GM23338 (cell line): ENCODE results near the gene EHD1. TPM values are rescaled to one million over a fixed set of nuclear protein-coding genes. Genes with fewer than 3 reads are reported as not detected.

Source experiments
- ATAC-seq: fragments of 200-7000 bp; cut with Tn5 transposase; 3 replicates; pipeline ENCODE4 v1.9.1; 2020
- DNase-seq: peaks from one replicate; pipeline ENCODE4 v3.0.0-alpha.2; 2015; ENCODE audit warnings: low spot score
- H2AFZ ChIP-seq: fragments of 200-600 bp; sonication (generic); 2 replicates; pipeline ENCODE4 v1.8.0; 2016; ENCODE audit warnings: antibody characterized with exemption, mild to moderate bottlenecking, moderate library complexity
- H3F3A ChIP-seq: fragments of 200-600 bp; sonication (generic); replicated peaks from 2 replicates; pipeline ENCODE4 v1.8.0; 2017; ENCODE audit warnings: antibody characterized with exemption, mixed run types, low read depth
- H3K27ac ChIP-seq: fragments of 200-600 bp; sonication (generic); 2 replicates; pipeline ENCODE4 v1.6.1; 2016; ENCODE audit warnings: low read depth
- H3K27me3 ChIP-seq: fragments of 200-600 bp; sonication (generic); 2 replicates; pipeline ENCODE4 v1.8.0; 2016; ENCODE audit warnings: mild to moderate bottlenecking, mixed run types, moderate library complexity; ENCODE audit not compliant: insufficient read depth
- H3K36me3 ChIP-seq: fragments of 200-600 bp; sonication (generic); 2 replicates; pipeline ENCODE4 v1.8.0; 2016; ENCODE audit warnings: mild to moderate bottlenecking; ENCODE audit not compliant: insufficient read depth
- H3K4me1 ChIP-seq: fragments of 200-600 bp; sonication (generic); 2 replicates; pipeline ENCODE4 v1.8.0; 2016; ENCODE audit warnings: mild to moderate bottlenecking, moderate library complexity; ENCODE audit not compliant: insufficient read depth
- H3K4me2 ChIP-seq: fragments of 200-600 bp; sonication (generic); 2 replicates; pipeline ENCODE4 v1.7.1; 2017; ENCODE audit warnings: mixed run types
- H3K4me3 ChIP-seq: fragments of 200-600 bp; sonication (generic); 2 replicates; pipeline ENCODE4 v1.6.1; 2016; ENCODE audit warnings: mixed run types
- H3K79me2 ChIP-seq: fragments of 200-600 bp; sonication (generic); replicated peaks from 2 replicates; pipeline ENCODE4 v1.8.0; 2017; ENCODE audit warnings: mild to moderate bottlenecking; ENCODE audit not compliant: insufficient read depth
- H3K9me2 ChIP-seq: fragments of 200-600 bp; sonication (generic); 2 replicates; pipeline ENCODE4 v1.8.0; 2017; ENCODE audit not compliant: insufficient read depth
- H4K20me1 ChIP-seq: fragments of 200-600 bp; sonication (generic); replicated peaks from 2 replicates; pipeline ENCODE4 v1.8.0; 2017; ENCODE audit warnings: mild to moderate bottlenecking; ENCODE audit not compliant: insufficient read depth
- H3K27ac Mint-ChIP-seq: 2 replicates; pipeline ENCODE4 v1.8.0; 2020; ENCODE audit warnings: inconsistent platforms, mild to moderate bottlenecking, moderate library complexity, mixed read lengths
- H3K27me3 Mint-ChIP-seq: 3 replicates; pipeline ENCODE4 v1.8.0; 2022; ENCODE audit warnings: low read depth, mild to moderate bottlenecking, moderate library complexity, mixed read lengths, inconsistent platforms; ENCODE audit not compliant: insufficient read depth, poor library complexity
- H3K36me3 Mint-ChIP-seq: 3 replicates; pipeline ENCODE4 v1.8.0; 2021; ENCODE audit warnings: low read depth, mild to moderate bottlenecking, inconsistent platforms, moderate library complexity, mixed read lengths
- H3K4me1 Mint-ChIP-seq: 3 replicates; pipeline ENCODE4 v1.8.0; 2020; ENCODE audit warnings: mild to moderate bottlenecking, inconsistent platforms, mixed read lengths
- H3K4me3 Mint-ChIP-seq: 3 replicates; pipeline ENCODE4 v1.8.0; 2021; ENCODE audit warnings: moderate library complexity, mild to moderate bottlenecking, inconsistent platforms, mixed read lengths
- H3K9me3 Mint-ChIP-seq: 3 replicates; pipeline ENCODE4 v1.8.0; 2020; ENCODE audit warnings: moderate library complexity, mild to moderate bottlenecking, inconsistent platforms, mixed read lengths
- CREB1 ChIP-seq: fragments of 250-450 bp; sonication (Bioruptor Pico); IDR thresholded peaks from 2 replicates; pipeline ENCODE4 v1.5.0; 2020; ENCODE audit warnings: low read depth, mild to moderate bottlenecking, moderate library complexity
- EZH2 ChIP-seq: fragments of 200-600 bp; sonication (generic); IDR thresholded peaks from one replicate; pipeline ENCODE4 v1.8.0; 2017; ENCODE audit warnings: antibody characterized with exemption, mild to moderate bottlenecking, low read depth; ENCODE audit not compliant: unreplicated experiment
- EZH2phosphoT487 ChIP-seq: fragments of 200-600 bp; sonication (generic); IDR thresholded peaks from one replicate; pipeline ENCODE4 v1.8.1; 2018; ENCODE audit warnings: antibody characterized with exemption; ENCODE audit not compliant: unreplicated experiment
- JUNB ChIP-seq: IDR thresholded peaks from one replicate; pipeline ENCODE4 v1.6.1; 2016; ENCODE audit warnings: antibody characterized with exemption; ENCODE audit not compliant: unreplicated experiment
- POLR2AphosphoS5 ChIP-seq: IDR thresholded peaks from 2 replicates; pipeline ENCODE4 v1.6.1; 2016; ENCODE audit warnings: antibody characterized with exemption, low read depth
- STAT1 ChIP-seq: IDR thresholded peaks from one replicate; pipeline ENCODE4 v1.6.1; 2016; ENCODE audit warnings: antibody characterized with exemption; ENCODE audit not compliant: unreplicated experiment
- ZNF114 ChIP-seq: fragments of 250-450 bp; sonication (Bioruptor Pico); IDR thresholded peaks from 2 replicates; pipeline ENCODE4 v1.5.0; 2020; ENCODE audit warnings: mild to moderate bottlenecking, moderate library complexity
- ZNF331 ChIP-seq: fragments of 250-450 bp; sonication (Bioruptor Pico); IDR thresholded peaks from 2 replicates; pipeline ENCODE4 v1.5.0; 2020; ENCODE audit warnings: low read depth, mild to moderate bottlenecking, moderate library complexity
- polyA plus RNA-seq: library from polyadenylated mRNA; unstranded; fragments of >200 nt; fragmentation: Nextera tagmentation; extraction: Ambion mirVana; gene quantifications from 2 replicates; pipeline ENCODE4 v1.2.1, GENCODE V29; 2016
- total RNA-seq: library from RNA; depleted of rRNA; stranded (reverse); fragments of >200 nt; shearing (Covaris generic); gene quantifications from 2 replicates; pipeline ENCODE4 v1.2.3, GENCODE V29; 2014
- TF ChIP-seq, protein P1 (sequence below): fragments of 250-450 bp; sonication (Bioruptor Pico); IDR thresholded peaks from 2 replicates; pipeline ENCODE4 v1.5.0; 2020; ENCODE audit warnings: mild to moderate bottlenecking, moderate library complexity
- TF ChIP-seq, protein P2 (sequence below): IDR thresholded peaks from one replicate; pipeline ENCODE4 v1.6.1; 2018; ENCODE audit warnings: antibody characterized with exemption; ENCODE audit not compliant: unreplicated experiment
- TF ChIP-seq, protein P3 (sequence below): IDR thresholded peaks from 2 replicates; pipeline ENCODE4 v1.6.1; 2016; ENCODE audit warnings: antibody characterized with exemption

EHD1 gene
- total and polyA plus RNA-seq, 2 experiments from 2014 or later: 16.7 to 69.7 TPM

GRCh38 chr11:64872790-64873488 is 5.5 kb downstream of the EHD1 start:
- no peaks in the 10 kb centered on the region for H3F3A ChIP-seq
- no peaks in the 10 kb centered on the region for H3K9me2 ChIP-seq
- H3K36me3 ChIP-seq: no peaks in the 10 kb centered on the region
- H3K27me3 ChIP-seq: peaks cover 5% of the 10 kb centered on the region; the same call in 1 of the 2 replicates
- ATAC-seq (no peak), DNase-seq (no peak)
- Mint-ChIP-seq H3K9me3 (no peaks in the 10 kb centered on the region), H3K4me3 (no peak overlapping the region), H3K27me3 (peaks cover 8% of the 10 kb centered on the region), H3K4me1 (peaks cover 18% of the 10 kb centered on the region), H3K36me3 (peaks cover 6% of the 10 kb centered on the region; the same call in 2 of the 3 replicates), H3K27ac (no peak overlapping the region)
- H3K4me2 ChIP-seq: no peak overlapping the region
- peaks cover 21% of the 10 kb centered on the region for H3K79me2 ChIP-seq
- H4K20me1 ChIP-seq: no peaks in the 10 kb centered on the region; the same call in 1 of the 2 replicates
- no peak overlapping the region for H3K4me3 ChIP-seq
- H2AFZ ChIP-seq: no peak overlapping the region
- H3K27ac ChIP-seq: no peak overlapping the region
- H3K4me1 ChIP-seq: peaks cover 10% of the 10 kb centered on the region; the same call in 1 of the 2 replicates
- TF ChIP-seq EZH2 (no peak), JUNB (no peak), ZNF331 (no peak), STAT1 (no peak), EZH2phosphoT487 (no peak), POLR2AphosphoS5 (no peak), CREB1 (CRISPR knock-in tag) (no peak), ZNF114 (CRISPR knock-in tag) (no peak)
- TF ChIP-seq, protein P1, sequence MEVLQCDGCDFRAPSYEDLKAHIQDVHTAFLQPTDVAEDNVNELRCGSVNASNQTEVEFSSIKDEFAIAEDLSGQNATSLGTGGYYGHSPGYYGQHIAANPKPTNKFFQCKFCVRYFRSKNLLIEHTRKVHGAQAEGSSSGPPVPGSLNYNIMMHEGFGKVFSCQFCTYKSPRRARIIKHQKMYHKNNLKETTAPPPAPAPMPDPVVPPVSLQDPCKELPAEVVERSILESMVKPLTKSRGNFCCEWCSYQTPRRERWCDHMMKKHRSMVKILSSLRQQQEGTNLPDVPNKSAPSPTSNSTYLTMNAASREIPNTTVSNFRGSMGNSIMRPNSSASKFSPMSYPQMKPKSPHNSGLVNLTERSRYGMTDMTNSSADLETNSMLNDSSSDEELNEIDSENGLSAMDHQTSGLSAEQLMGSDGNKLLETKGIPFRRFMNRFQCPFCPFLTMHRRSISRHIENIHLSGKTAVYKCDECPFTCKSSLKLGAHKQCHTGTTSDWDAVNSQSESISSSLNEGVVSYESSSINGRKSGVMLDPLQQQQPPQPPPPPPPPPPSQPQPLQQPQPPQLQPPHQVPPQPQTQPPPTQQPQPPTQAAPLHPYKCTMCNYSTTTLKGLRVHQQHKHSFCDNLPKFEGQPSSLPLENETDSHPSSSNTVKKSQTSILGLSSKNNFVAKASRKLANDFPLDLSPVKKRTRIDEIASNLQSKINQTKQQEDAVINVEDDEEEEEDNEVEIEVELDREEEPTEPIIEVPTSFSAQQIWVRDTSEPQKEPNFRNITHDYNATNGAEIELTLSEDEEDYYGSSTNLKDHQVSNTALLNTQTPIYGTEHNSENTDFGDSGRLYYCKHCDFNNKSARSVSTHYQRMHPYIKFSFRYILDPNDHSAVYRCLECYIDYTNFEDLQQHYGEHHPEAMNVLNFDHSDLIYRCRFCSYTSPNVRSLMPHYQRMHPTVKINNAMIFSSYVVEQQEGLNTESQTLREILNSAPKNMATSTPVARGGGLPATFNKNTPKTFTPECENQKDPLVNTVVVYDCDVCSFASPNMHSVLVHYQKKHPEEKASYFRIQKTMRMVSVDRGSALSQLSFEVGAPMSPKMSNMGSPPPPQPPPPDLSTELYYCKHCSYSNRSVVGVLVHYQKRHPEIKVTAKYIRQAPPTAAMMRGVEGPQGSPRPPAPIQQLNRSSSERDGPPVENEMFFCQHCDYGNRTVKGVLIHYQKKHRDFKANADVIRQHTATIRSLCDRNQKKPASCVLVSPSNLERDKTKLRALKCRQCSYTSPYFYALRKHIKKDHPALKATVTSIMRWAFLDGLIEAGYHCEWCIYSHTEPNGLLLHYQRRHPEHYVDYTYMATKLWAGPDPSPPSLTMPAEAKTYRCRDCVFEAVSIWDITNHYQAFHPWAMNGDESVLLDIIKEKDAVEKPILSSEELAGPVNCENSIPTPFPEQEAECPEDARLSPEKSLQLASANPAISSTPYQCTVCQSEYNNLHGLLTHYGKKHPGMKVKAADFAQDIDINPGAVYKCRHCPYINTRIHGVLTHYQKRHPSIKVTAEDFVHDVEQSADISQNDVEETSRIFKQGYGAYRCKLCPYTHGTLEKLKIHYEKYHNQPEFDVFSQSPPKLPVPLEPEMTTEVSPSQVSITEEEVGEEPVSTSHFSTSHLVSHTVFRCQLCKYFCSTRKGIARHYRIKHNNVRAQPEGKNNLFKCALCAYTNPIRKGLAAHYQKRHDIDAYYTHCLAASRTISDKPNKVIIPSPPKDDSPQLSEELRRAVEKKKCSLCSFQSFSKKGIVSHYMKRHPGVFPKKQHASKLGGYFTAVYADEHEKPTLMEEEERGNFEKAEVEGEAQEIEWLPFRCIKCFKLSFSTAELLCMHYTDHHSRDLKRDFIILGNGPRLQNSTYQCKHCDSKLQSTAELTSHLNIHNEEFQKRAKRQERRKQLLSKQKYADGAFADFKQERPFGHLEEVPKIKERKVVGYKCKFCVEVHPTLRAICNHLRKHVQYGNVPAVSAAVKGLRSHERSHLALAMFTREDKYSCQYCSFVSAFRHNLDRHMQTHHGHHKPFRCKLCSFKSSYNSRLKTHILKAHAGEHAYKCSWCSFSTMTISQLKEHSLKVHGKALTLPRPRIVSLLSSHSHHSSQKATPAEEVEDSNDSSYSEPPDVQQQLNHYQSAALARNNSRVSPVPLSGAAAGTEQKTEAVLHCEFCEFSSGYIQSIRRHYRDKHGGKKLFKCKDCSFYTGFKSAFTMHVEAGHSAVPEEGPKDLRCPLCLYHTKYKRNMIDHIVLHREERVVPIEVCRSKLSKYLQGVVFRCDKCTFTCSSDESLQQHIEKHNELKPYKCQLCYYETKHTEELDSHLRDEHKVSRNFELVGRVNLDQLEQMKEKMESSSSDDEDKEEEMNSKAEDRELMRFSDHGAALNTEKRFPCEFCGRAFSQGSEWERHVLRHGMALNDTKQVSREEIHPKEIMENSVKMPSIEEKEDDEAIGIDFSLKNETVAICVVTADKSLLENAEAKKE (CRISPR knock-in tag): no peak
- TF ChIP-seq, protein P2, sequence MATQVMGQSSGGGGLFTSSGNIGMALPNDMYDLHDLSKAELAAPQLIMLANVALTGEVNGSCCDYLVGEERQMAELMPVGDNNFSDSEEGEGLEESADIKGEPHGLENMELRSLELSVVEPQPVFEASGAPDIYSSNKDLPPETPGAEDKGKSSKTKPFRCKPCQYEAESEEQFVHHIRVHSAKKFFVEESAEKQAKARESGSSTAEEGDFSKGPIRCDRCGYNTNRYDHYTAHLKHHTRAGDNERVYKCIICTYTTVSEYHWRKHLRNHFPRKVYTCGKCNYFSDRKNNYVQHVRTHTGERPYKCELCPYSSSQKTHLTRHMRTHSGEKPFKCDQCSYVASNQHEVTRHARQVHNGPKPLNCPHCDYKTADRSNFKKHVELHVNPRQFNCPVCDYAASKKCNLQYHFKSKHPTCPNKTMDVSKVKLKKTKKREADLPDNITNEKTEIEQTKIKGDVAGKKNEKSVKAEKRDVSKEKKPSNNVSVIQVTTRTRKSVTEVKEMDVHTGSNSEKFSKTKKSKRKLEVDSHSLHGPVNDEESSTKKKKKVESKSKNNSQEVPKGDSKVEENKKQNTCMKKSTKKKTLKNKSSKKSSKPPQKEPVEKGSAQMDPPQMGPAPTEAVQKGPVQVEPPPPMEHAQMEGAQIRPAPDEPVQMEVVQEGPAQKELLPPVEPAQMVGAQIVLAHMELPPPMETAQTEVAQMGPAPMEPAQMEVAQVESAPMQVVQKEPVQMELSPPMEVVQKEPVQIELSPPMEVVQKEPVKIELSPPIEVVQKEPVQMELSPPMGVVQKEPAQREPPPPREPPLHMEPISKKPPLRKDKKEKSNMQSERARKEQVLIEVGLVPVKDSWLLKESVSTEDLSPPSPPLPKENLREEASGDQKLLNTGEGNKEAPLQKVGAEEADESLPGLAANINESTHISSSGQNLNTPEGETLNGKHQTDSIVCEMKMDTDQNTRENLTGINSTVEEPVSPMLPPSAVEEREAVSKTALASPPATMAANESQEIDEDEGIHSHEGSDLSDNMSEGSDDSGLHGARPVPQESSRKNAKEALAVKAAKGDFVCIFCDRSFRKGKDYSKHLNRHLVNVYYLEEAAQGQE: no peak
- TF ChIP-seq, protein P3, sequence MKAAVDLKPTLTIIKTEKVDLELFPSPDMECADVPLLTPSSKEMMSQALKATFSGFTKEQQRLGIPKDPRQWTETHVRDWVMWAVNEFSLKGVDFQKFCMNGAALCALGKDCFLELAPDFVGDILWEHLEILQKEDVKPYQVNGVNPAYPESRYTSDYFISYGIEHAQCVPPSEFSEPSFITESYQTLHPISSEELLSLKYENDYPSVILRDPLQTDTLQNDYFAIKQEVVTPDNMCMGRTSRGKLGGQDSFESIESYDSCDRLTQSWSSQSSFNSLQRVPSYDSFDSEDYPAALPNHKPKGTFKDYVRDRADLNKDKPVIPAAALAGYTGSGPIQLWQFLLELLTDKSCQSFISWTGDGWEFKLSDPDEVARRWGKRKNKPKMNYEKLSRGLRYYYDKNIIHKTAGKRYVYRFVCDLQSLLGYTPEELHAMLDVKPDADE: no peak
